T-cell (primary cell): ENCODE data around the gene BTRC. TPM values are rescaled to one million over a fixed set of nuclear protein-coding genes. Genes with fewer than 3 reads are reported as not detected.

Experiments
- total RNA-seq, 35 experiments: library from RNA in 6 of 35; stranded (reverse) in 6 of 35; fragments of 120-200 nt in 1 of 35; gene quantifications; one replicate each; pipeline versions ENCODE4 v1.2.1 to v1.2.4 and lab custom pipeline; 2013 to 2026

The BTRC gene
- total RNA-seq, 5 donors from 2014 or later (not counting 1 experiment from before 2014, with no cell fraction given): 15.7 to 23.2 (median 17.3) TPM

Other genes with a start within 250 kb of the BTRC start
- gene TLX1, start 222.9 kb upstream of the BTRC start, total RNA-seq: not detected
- gene LBX1, start 124.7 kb upstream of the BTRC start, total RNA-seq: not detected
- 10 to 100 TPM; 27.1 to 52.6 (median 43.4) TPM for gene POLL, start 234.1 kb downstream of the BTRC start, total RNA-seq
- 1 to 10 TPM in 2 of 5 donors, under 1 TPM in 2, not detected in 1; 0.35 to 1.2 (median 0.97) TPM for gene DPCD, start 234.2 kb downstream of the BTRC start, total RNA-seq